Prostate gland (tissue), 2 donors: ENCODE measurements around the gene TEKT2. TPM values are rescaled to one million over a fixed set of nuclear protein-coding genes. Genes with fewer than 3 reads are reported as not detected.

Source experiments
- DNase-seq: peaks from one replicate; pipeline ENCODE4 v3.0.0-alpha.2; 2019; ENCODE audit warnings: low spot score
- H3K27ac ChIP-seq, 2 donors: fragments of 200-600 bp; sonication (generic); 2 replicates each; pipeline ENCODE4 v1.5.1; 2017 to 2019
- H3K27me3 ChIP-seq: fragments of 200-600 bp; sonication (generic); replicated peaks from 2 replicates; pipeline ENCODE4 v1.5.1; 2019; ENCODE audit not compliant: insufficient read depth
- H3K36me3 ChIP-seq, 2 donors: fragments of 200-600 bp; sonication (generic); 1 replicate in 1 of 2; 2 replicates in 1 of 2; pipeline versions ENCODE4 v1.5.1 to v1.8.1; 2017 to 2019
- H3K4me1 ChIP-seq: fragments of 200-600 bp; sonication (generic); replicated peaks from 2 replicates; pipeline ENCODE4 v1.5.1; 2019
- H3K4me3 ChIP-seq, 2 donors: fragments of 200-600 bp; sonication (generic); 2 replicates each; pipeline ENCODE4 v1.5.1; 2017 to 2019
- H3K9me3 ChIP-seq: fragments of 200-600 bp; sonication (generic); 2 replicates; pipeline ENCODE4 v1.5.1; 2017
- CTCF ChIP-seq, 4 experiments: fragments of 200-600 bp in 2 of 4; fragments of 450-650 bp in 2 of 4; sonication (generic) in 2 of 4; IDR thresholded peaks; 1 replicate in 3 of 4; 2 replicates in 1 of 4; pipeline ENCODE4 v1.5.1; 2016 to 2019; ENCODE audit warnings: antibody characterized with exemption in 4 of 4, mild to moderate bottlenecking in 2 of 4, moderate library complexity in 2 of 4
- POLR2A ChIP-seq: fragments of 450-650 bp; IDR thresholded peaks from one replicate; pipeline ENCODE4 v1.6.1; 2016; ENCODE audit warnings: antibody characterized with exemption, mild to moderate bottlenecking
- POLR2AphosphoS5 ChIP-seq: sonication (generic); formaldehyde crosslinking; IDR thresholded peaks from one replicate; pipeline ENCODE4 v1.6.1; 2017; ENCODE audit warnings: antibody characterized with exemption
- WGBS: methylation state at CpG from one replicate; pipeline ENCODE4 v1.1.5; 2018; 5-methylcytosine and 5-hydroxymethylcytosine counted together
- intact Hi-C: fragments of 100-400 bp; cut with DNase I; formaldehyde crosslinking; loops from one replicate; pipeline ENCODE4 v1.14.2; 2022
- total RNA-seq, 2 donors: library from RNA; depleted of rRNA; stranded (reverse); fragments of >200 nt; gene quantifications; one replicate each; pipeline ENCODE4 v1.1.0, GENCODE V29; 2016

Gene TEKT2
- total RNA-seq, 2 donors from 2014 or later: 0.77 to 6.0 TPM

- H3K9me3 ChIP-seq: no peaks in the 10 kb centered on the region
- no peaks in the 10 kb centered on the region for H3K36me3 ChIP-seq
- no peak overlapping the region for H3K4me3 ChIP-seq
- 84% methylated on average over 21 of the region's 21 CpGs for WGBS
- intact Hi-C loops: no loop called here
- DNase-seq: no peak
- TF ChIP-seq POLR2AphosphoS5: no peak
- no peak for TF ChIP-seq POLR2A
- no peak for TF ChIP-seq CTCF (IDR thresholded peaks at IDR 0.05)
- no peaks in the 10 kb centered on the region for H3K4me1 ChIP-seq
- no peak overlapping the region for H3K27ac ChIP-seq
- H3K27me3 ChIP-seq: no peaks in the 10 kb centered on the region
These were observed 42.3 kb downstream of the TEKT2 start for GRCh38 chr1:36126005-36126716.

- H3K27ac ChIP-seq: no peak overlapping the region
- intact Hi-C loops: no loop called here
- no peaks in the 10 kb centered on the region for H3K36me3 ChIP-seq
- TF ChIP-seq POLR2AphosphoS5 (no peak), CTCF (IDR thresholded peaks at IDR 0.05) (no peak), POLR2A (no peak)
- no peaks in the 10 kb centered on the region for H3K27me3 ChIP-seq
- no peak overlapping the region for H3K4me3 ChIP-seq
- H3K4me1 ChIP-seq: no peaks in the 10 kb centered on the region
- WGBS: 39% methylated on average over 7 of the region's 7 CpGs
- no peaks in the 10 kb centered on the region for H3K9me3 ChIP-seq
- no peak for DNase-seq
These were observed 43.1 kb downstream of the TEKT2 start for GRCh38 chr1:36126797-36127500.

- H3K9me3 ChIP-seq: no peaks in the 10 kb centered on the region
- H3K27ac ChIP-seq: no peak overlapping the region
- intact Hi-C loops: no loop called here
- DNase-seq: no peak
- 92% methylated on average over 11 of the region's 11 CpGs for WGBS
- no peak for TF ChIP-seq POLR2AphosphoS5
- TF ChIP-seq POLR2A: no peak
- TF ChIP-seq CTCF (IDR thresholded peaks at IDR 0.05): no peak
- H3K4me1 ChIP-seq: no peaks in the 10 kb centered on the region
- no peak overlapping the region for H3K4me3 ChIP-seq
- no peaks in the 10 kb centered on the region for H3K36me3 ChIP-seq
- no peaks in the 10 kb centered on the region for H3K27me3 ChIP-seq
These were observed 44.4 kb downstream of the TEKT2 start for GRCh38 chr1:36128126-36128904.

GRCh38 chr1:36128905-36129206, 45.0 kb downstream of the TEKT2 start:
- H3K36me3 ChIP-seq: no peaks in the 10 kb centered on the region
- H3K4me3 ChIP-seq: no peak overlapping the region
- 84% methylated on average over 3 of the region's 3 CpGs for WGBS
- DNase-seq: no peak
- no peaks in the 10 kb centered on the region for H3K27me3 ChIP-seq
- H3K27ac ChIP-seq: no peak overlapping the region
- TF ChIP-seq POLR2AphosphoS5 (no peak), POLR2A (no peak), CTCF (IDR thresholded peaks at IDR 0.05) (no peak)
- no peaks in the 10 kb centered on the region for H3K9me3 ChIP-seq
- no peaks in the 10 kb centered on the region for H3K4me1 ChIP-seq
- intact Hi-C loops: no loop called here
